ENCODE data around the gene SEC14L5.

The SEC14L5 gene

GRCh38 chr16:5035909-5036227 lies 77.7 kb downstream of the SEC14L5 start:
- Histone ChIP-seq H3K9me2 (replicated peaks; ENCODE audit: control insufficient read depth, low read length) (no peaks in the 10 kb centered on the region), H4K20me1 (ENCODE audit: control insufficient read depth, insufficient read depth, low read depth, low read length) (no peaks in the 10 kb centered on the region), H3K4me3 (ENCODE audit: low read length) (no peak overlapping the region), H3K9me3 (ENCODE audit: control insufficient read depth, insufficient read depth, low read length) (no peaks in the 10 kb centered on the region), H3K4me1 (ENCODE audit: control insufficient read depth, low read length) (peaks cover 33% of the 10 kb centered on the region), H3F3A (ENCODE audit: control insufficient read depth, insufficient read depth) (no peaks in the 10 kb centered on the region), H3K79me2 (ENCODE audit: control insufficient read depth, low read length) (peaks cover 8% of the 10 kb centered on the region), H3K27me3 (ENCODE audit: control insufficient read depth, low read length) (no peaks in the 10 kb centered on the region; the same call in 1 of the 2 replicates), H3K4me2 (ENCODE audit: low read length) (0 out of 2 replicates have a peak overlapping the region, but pooled peaks have one; percentile 46), H3K36me3 (ENCODE audit: control insufficient read depth, low read length) (no peaks in the 10 kb centered on the region), H3K27ac (ENCODE audit: low read depth, low read length) (no peak overlapping the region)
- no peak for TF ChIP-seq EZH2phosphoT487 (IDR thresholded peaks at IDR 0.05; ENCODE audit: borderline replicate concordance, low read length)
- no peak for TF ChIP-seq CTCF (IDR thresholded peaks at IDR 0.05; ENCODE audit: low read depth, low read length, poor library complexity, severe bottlenecking)

GRCh38 chr16:5036228-5037156 lies 78.4 kb downstream of the SEC14L5 start:
- Histone ChIP-seq H3K4me1 (ENCODE audit: control insufficient read depth, low read length) (peaks cover 33% of the 10 kb centered on the region), H3K4me3 (ENCODE audit: low read length) (peak overlapping the region; percentile 8; the same call in 1 of the 2 replicates), H3K4me2 (ENCODE audit: low read length) (peak overlapping the region; percentile 46), H3F3A (ENCODE audit: control insufficient read depth, insufficient read depth) (no peaks in the 10 kb centered on the region), H3K9me2 (replicated peaks; ENCODE audit: control insufficient read depth, low read length) (no peaks in the 10 kb centered on the region), H3K27me3 (ENCODE audit: control insufficient read depth, low read length) (peaks cover 2% of the 10 kb centered on the region; the same call in 1 of the 2 replicates), H4K20me1 (ENCODE audit: control insufficient read depth, insufficient read depth, low read depth, low read length) (no peaks in the 10 kb centered on the region), H3K9me3 (ENCODE audit: control insufficient read depth, insufficient read depth, low read length) (no peaks in the 10 kb centered on the region), H3K27ac (ENCODE audit: low read depth, low read length) (no peak overlapping the region), H3K36me3 (ENCODE audit: control insufficient read depth, low read length) (no peaks in the 10 kb centered on the region), H3K79me2 (ENCODE audit: control insufficient read depth, low read length) (peaks cover 8% of the 10 kb centered on the region)
- TF ChIP-seq CTCF (IDR thresholded peaks at IDR 0.05; ENCODE audit: low read depth, low read length, poor library complexity, severe bottlenecking) (no peak), EZH2phosphoT487 (IDR thresholded peaks at IDR 0.05; ENCODE audit: borderline replicate concordance, low read length) (no peak)

- Histone ChIP-seq H3K4me1 (ENCODE audit: control insufficient read depth, low read length) (peaks cover 16% of the 10 kb centered on the region), H3K27me3 (ENCODE audit: control insufficient read depth, low read length) (peaks cover 9% of the 10 kb centered on the region), H3K79me2 (ENCODE audit: control insufficient read depth, low read length) (no peaks in the 10 kb centered on the region), H3K9me3 (ENCODE audit: control insufficient read depth, insufficient read depth, low read length) (no peaks in the 10 kb centered on the region), H3K9me2 (replicated peaks; ENCODE audit: control insufficient read depth, low read length) (no peaks in the 10 kb centered on the region), H3K4me3 (ENCODE audit: low read length) (no peak overlapping the region), H4K20me1 (ENCODE audit: control insufficient read depth, insufficient read depth, low read depth, low read length) (no peaks in the 10 kb centered on the region), H3K4me2 (ENCODE audit: low read length) (no peak overlapping the region), H3F3A (ENCODE audit: control insufficient read depth, insufficient read depth) (no peaks in the 10 kb centered on the region), H3K27ac (ENCODE audit: low read depth, low read length) (no peak overlapping the region), H3K36me3 (ENCODE audit: control insufficient read depth, low read length) (no peaks in the 10 kb centered on the region)
- no peak for TF ChIP-seq EZH2phosphoT487 (IDR thresholded peaks at IDR 0.05; ENCODE audit: borderline replicate concordance, low read length)
- TF ChIP-seq CTCF (IDR thresholded peaks at IDR 0.05; ENCODE audit: low read depth, low read length, poor library complexity, severe bottlenecking): no peak
Measured at GRCh38 chr16:5040451-5040850, 82.3 kb downstream of the SEC14L5 start.

Data from DOHH2 (cell line).